GM10847 (cell line): ENCODE data around the gene ADGRG6.

Experiments used
- POLR2A ChIP-seq: IDR thresholded peaks from 2 replicates; pipeline ENCODE4 v1.6.1; 2011; ENCODE audit not compliant: insufficient read length; ENCODE audit errors: extremely low read depth

Gene ADGRG6

DNA sequence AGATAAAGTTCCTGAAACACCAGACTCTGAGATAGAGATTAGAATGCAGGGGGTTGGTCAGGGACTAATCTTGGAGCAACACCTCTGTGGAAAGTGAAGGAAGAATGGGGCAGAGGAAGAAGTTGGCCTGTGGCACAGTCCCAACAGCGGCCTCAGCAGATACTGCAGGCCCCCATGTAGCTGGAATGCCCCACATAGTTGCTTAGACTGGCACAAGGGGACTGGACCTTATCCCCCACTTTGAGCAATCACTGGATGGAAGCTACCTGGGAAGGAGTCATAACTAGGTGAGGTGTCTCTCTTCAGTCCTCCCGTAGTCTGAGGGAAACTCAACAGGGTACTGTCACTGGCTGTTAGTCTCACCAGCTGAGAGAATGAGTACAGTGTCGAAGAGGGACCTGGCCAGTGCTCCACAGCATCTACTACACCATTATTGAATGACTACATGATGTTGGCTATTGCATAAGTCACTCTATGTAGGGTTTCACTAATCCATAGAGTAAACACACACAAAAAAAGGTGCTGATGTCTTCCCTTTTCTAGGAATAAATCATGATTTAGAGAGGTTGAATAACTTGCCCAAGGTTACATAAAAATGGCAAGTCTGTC lies 47.5 kb downstream of the ADGRG6 start:
- no peak for TF ChIP-seq POLR2A

DNA sequence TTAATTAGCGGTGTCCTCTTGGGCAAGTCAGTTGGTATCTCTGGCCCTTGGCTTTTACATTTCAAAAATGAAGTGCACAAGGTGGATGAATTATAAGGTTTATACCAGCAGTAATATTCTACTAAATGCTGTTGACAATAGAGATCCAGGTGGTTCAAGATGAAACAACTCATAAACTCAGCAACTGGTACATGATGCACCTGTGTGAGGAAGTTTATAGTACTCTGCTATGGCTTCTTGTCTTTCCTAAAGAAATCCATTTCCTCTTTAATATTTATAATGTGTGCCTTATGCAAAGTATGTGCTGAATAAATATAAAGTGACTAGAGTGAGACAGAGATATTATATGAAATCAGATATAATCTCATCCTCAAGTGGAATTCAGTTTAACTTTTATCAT lies 48.5 kb downstream of the ADGRG6 start:
- TF ChIP-seq POLR2A = no peak

DNA sequence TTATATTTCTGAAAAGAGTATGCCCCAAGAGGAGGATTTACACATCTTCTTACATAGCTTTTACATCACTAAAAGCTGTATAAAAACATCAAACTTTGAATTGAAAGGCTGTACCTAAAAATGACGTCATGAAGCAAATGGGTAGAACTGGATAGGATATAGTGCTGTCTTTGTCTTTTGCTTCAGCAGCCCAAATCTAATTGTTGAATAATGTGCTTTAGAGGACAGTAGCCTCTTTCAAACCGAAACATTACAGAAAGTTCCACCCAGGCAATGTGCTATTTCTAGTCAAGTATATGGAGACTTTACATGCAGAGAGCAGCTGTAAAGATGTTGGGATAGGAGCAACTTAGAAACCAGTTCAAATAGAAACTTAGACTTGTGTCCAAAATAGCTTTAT lies 51.9 kb downstream of the ADGRG6 start:
- no peak for TF ChIP-seq POLR2A

DNA sequence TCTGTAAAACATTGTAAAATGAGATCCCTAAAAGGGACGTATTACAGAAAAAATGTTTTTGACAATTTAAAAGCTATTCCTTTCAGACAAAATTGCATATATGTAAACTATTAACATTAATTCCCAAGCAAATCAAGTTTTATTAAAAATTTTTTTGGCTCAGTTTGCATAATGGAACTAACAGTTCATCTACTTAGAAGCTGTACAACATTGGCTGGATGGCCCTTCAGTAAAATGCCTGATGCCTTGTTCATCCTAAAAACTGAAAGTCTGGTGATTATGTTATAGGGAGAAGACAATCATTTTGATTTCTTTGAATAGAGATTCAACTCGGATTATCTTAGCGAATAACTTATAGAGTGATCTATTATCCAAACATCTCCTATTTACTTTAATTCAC lies 52.8 kb downstream of the ADGRG6 start:
- TF ChIP-seq POLR2A = no peak

DNA sequence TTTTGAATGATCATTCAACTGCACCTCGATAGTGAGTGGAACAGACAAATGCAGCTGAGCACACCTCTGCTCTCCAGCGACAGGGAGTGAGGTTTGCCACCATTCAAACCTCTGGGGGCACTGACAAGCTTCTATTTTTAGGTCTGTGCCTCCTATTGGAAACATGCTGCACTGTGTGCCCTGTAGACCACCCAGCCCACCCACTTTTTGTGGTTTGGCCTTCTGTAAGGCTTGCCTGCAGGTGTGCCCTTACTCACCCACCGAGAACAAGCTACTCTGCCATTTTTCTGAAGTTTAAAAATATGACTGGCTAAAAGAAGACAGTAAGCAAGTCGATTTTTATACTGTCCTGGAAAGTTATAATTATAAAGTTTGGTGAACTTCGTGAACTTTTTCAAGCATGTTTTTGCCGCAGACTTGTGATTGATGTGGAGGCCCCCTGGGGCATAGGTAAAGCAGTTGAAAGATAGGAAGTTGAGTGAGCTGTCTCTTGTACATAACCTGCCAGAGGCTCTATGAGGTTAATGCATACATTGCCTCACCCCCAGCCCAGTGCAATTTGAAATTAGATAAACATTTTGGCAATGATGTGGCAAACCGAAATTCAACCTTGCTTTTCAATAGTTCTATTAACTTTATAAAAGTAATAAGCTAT lies 53.8 kb downstream of the ADGRG6 start:
- no peak for TF ChIP-seq POLR2A

DNA sequence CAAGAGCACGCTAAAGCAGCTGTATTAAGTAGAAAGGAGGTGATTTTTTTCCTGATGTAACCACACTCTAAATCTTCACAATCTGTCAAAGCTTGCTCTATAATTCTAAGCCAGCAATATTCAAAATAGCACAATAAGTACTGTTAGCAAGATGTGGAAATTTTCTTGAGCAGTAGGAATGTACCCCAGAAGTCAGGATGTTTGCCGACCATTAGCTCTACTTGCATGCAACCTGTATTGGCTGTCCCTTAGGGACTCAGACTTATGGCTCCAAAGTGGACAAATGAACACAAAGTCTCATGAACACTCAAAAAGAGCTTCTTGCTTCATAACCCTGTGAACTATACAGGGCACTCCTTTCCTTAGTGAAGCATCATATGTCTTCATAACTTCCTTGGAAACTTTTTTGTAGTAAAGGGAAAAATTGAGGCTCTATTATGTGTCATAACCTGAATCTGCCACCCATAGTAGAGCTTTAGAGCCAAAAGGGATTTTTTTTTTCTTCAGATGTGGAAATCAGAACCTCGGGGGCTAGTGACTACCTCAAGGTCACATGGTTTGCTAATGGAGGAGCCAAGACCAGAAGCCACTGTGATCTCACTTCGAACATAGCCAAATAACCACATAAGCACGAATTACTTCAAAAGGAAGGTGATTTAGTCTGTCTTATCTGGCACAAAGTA lies 54.5 kb downstream of the ADGRG6 start:
- TF ChIP-seq POLR2A = no peak

DNA sequence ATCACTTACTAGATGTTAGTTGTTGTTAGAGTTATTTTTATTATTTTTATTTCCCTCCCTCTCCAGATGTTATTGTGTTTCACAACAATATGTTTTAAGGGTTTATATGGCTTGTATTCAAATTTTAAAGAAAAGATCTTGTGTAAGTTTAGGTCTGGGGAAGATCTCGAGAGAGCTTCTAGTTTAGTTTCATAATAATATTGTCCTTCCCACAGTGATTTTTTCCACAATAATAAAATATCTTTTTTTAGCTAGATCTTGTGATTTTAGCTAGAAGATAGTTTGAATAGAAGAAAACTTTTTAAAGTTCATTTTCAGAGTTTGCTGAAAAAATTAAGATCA lies 55.0 kb downstream of the ADGRG6 start:
- TF ChIP-seq POLR2A = no peak

DNA sequence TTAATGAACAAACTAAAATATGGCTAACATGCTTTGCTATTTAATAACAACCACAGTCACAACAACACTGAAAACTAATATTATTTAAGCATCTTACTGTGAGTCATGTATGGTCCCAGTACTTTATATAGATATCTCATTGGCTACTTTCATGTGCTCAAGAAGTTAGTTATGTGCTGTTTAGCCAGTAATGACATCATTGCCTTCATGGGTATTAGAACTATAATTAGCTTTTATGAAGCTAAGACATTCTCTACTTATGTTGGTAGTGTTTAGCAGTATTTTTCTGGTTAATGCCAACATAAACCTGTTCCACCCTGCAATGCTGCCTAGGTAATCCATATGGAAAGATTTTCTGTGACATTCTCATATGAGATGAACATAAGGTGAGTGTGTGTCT lies 56.1 kb downstream of the ADGRG6 start:
- no peak for TF ChIP-seq POLR2A

DNA sequence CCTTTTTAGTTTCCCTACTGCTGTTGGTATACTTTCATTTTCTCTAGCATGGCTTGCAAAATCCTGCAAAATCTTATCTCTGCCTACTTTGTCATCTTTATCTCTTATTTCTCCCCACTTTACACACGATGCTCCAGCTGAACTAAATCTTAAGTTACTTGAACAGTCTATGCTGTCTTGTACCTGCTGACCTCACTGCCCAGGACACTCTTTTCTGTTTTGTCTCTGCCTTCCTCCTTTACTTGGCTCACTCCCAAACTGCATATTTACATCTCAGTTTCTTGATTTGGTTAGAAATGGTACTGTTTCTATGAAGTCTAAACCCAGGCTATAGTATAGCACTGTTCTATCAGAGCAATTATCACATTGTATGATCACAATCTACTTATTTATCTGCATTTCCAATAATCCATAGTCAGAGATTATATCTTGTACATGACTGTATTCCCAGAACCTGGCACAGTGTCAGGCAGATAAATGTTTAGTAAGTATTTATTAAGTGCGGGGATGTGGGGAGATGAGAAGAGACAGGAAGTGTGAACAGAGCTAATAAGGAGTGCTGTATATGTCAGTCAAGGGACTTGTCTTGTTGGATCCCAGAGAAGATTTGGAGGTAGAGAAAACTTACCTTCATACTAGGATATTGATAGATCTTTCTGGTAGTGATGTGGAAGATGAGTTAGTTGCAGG lies 57.6 kb downstream of the ADGRG6 start:
- no peak for TF ChIP-seq POLR2A

DNA sequence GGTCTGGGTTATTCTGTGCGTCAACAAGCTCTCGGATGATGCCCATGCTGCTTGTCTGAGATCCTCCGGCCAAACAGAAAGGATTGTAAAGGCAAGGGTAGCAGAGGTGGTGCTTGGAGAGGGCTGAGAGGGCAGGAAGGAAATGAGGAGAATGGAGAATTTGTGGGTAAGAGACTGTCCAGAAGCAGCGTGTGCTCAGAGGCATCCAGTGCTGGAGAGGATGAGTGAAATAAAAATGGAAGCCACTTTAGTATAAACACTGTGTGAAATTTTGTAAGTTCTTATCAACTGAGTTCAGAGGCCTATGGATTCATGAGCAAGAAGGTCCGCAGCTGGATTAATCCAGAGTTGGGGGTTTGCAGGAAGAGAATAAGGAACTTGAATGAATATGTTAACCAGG lies 59.5 kb downstream of the ADGRG6 start:
- no peak for TF ChIP-seq POLR2A

DNA sequence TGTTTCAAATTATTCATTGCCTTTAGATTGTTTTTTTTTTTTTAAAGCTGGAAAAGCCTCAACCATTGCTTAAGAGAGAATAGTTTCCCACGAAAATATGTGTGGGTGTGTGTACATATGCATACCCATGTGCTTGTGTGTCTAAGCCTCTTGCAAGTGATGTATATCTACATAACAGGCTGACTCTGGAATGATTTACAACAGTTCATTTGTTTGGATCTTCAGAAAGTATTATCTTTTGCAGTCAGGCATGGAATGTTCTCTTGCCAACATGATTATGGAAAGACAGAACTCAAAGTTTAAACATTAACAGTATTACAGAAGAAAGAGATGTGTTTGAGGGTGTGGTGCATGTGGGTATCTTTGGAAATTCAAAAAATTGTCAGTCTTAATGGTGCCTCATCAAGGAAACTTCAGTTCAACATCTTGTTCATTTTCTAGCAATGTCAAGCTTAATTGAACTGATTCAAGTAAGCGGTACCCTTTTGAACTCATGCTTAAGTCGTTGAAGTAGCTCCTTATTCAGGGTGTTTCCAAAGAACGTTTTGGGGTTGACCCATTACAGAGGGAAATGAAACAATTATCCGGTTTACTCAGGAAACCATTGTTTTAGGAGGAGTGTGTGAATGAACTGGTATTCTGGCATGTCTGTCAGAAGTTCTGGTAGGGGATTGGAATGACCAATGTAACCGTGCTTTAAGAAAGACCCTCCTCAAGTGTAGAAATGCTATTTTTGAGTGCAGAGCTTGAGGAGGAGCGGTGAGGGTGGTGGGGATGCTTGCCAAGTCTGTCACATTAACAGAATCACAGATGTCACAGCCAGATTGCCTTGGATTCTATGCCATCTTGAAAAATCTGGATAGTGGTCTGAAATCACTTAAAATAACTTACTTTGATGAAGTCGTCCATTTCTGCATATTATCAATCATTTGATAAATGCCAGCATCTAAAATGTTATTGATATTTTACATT lies 60.3 kb downstream of the ADGRG6 start:
- TF ChIP-seq POLR2A = no peak

DNA sequence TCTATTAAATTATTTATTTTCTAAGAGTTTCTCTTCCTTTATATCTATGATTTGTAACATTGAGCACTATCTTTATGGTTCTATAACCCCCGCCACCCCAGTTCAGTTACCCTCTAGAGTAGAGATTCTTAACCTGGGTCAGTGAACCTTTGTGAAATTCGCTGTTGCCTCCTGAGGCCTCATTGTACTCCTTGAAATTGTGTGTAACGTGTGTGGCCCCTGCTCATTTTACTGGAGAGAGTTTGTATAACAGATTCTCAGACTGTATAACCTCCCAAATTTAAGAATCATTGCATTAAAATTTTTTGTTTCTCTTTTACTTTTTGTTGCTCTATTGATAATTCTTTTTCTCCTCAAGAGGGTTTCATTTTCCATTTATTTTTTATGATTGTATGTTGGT lies 65.3 kb downstream of the ADGRG6 start:
- TF ChIP-seq POLR2A = no peak

DNA sequence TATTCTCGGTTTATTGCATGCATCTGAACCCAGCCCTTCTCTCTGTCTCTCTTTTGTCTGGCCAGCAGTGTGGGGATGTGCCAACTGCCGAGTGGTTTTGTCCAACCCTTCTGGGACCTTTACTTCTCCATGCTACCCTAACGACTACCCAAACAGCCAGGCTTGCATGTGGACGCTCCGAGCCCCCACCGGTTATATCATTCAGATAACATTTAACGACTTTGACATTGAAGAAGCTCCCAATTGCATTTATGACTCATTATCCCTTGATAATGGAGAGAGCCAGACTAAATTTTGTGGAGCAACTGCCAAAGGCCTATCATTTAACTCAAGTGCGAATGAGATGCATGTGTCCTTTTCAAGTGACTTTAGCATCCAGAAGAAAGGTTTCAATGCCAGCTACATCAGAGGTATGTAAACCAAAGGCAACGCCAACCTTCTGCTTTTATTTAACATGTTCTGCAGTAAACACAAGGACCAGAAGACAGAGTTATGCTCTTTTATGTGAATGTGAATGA lies 65.8 kb downstream of the ADGRG6 start:
- TF ChIP-seq POLR2A = no peak

DNA sequence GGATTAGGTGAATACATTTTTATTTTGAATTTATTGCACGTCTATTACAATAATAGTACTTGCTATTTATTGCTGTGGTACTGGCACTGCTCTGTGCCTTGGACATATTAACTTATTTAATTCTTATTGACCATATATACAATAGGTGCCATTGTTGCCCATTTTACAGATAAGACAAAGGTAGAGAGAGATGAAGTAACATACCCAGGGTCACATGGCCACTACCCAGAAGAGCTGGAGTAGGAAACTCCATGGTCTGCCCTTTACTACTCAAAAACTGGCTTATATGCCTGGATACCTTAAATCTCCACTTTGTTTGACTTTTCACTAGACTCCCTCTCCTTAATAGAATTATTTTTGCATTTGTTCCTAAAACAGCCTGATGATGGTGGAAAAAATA lies 67.5 kb downstream of the ADGRG6 start:
- TF ChIP-seq POLR2A = no peak

DNA sequence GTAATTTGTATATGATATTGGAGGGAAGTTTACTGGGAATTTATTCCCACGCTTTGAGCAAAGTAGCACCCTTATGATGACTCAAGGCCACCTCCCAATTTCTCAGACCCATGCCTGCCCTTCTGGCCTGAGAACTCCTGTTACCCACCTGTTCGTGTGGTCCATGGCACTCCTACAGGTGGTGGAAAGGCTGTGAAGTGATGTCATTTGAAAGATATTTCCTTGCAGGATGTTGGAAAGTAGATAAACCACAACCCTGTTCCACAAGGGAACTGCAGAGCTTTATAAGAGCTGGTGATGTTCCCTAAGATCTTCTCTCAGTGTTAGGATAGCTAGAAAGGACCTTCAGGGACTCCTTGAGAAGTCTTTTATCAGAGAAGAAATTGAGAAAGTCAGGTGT lies 70.5 kb downstream of the ADGRG6 start:
- no peak for TF ChIP-seq POLR2A
